GM12801 (cell line): ENCODE data around the gene METTL1.

Source experiments
- TF ChIP-seq, protein P1 (sequence below): IDR thresholded peaks from one replicate; pipeline ENCODE4 v1.5.1; 2011; ENCODE audit warnings: control low read depth; ENCODE audit not compliant: insufficient read length; ENCODE audit errors: extremely low read depth

METTL1 gene

GRCh38 chr12:57813111-57813970 lies 41.4 kb upstream of the METTL1 start:
- TF ChIP-seq, protein P1, sequence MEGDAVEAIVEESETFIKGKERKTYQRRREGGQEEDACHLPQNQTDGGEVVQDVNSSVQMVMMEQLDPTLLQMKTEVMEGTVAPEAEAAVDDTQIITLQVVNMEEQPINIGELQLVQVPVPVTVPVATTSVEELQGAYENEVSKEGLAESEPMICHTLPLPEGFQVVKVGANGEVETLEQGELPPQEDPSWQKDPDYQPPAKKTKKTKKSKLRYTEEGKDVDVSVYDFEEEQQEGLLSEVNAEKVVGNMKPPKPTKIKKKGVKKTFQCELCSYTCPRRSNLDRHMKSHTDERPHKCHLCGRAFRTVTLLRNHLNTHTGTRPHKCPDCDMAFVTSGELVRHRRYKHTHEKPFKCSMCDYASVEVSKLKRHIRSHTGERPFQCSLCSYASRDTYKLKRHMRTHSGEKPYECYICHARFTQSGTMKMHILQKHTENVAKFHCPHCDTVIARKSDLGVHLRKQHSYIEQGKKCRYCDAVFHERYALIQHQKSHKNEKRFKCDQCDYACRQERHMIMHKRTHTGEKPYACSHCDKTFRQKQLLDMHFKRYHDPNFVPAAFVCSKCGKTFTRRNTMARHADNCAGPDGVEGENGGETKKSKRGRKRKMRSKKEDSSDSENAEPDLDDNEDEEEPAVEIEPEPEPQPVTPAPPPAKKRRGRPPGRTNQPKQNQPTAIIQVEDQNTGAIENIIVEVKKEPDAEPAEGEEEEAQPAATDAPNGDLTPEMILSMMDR = no peak

- TF ChIP-seq, protein P1 = no peak
Observed at GRCh38 chr12:57811028-57811755, 39.3 kb upstream of the METTL1 start.

DNA sequence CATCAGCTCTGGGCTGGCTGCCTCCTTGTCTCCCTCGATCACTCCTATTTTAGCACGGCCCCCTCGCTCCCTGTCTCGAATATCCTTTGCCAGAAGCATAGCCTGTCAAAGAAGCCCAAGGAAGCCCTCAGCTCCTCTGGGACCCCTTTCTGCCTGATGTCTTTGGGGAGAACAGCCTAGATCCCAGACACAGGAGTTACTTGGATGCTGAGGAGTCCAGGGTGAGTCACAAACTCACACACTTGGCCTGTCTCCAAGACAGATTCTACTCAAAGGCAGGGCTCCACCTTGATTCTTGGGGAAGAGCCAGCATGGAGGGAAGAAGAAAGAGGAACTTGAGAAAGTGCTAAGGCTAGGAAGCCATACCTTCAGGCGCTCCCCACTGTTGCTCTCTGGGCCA lies 38.5 kb upstream of the METTL1 start:
- TF ChIP-seq, protein P1 = no peak

DNA sequence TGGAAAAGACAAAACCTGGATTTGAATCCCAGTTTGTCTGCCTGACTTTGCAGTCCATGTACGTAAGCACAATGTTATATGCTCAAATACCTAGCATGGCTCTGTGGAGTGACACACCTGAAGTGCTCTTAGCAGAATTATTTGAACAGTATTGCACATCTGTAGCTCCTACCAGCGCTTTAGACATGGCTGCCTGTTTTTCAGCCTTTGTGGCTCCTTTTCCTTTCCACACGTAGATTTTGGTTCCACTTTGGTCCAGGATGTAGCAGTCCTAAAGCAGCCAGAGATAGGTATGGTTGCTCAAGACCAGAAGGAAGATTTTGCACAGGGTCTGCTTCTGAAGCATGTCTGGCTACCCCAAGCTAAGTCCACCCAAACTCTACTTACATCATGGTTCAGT lies 37.5 kb upstream of the METTL1 start:
- TF ChIP-seq, protein P1 = no peak

DNA sequence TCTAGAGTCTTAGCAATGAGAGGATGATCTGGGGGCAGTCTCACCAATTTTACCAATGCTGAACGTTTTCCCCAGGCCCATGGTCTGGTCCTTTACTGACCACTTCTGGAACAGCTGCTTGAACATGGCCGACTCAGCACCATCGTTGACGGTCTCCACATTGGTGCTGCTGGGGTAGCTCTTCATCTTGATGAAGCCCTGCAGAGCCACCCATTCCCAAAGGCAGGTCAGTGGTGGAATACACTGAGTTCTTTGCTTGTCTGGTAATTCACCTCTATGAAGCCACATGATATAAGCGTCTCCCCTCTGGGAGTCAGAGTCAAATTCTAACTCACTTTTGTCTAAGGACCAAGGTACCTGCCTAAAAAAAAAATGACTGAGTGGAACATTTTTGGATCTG lies 36.4 kb upstream of the METTL1 start:
- TF ChIP-seq, protein P1 = no peak

- TF ChIP-seq, protein P1 = no peak
Observed at GRCh38 chr12:57807285-57807684, 35.4 kb upstream of the METTL1 start.

- TF ChIP-seq, protein P1 = no peak
Observed at GRCh38 chr12:57806677-57807076, 34.8 kb upstream of the METTL1 start.
